ENCODE measurements around the gene CLASP1. TPM values are rescaled to one million over a fixed set of nuclear protein-coding genes. Genes with fewer than 3 reads are reported as not detected.

CLASP1 gene
- total RNA-seq, 1 experiment from 2014 or later, result 45.9 TPM

DNA sequence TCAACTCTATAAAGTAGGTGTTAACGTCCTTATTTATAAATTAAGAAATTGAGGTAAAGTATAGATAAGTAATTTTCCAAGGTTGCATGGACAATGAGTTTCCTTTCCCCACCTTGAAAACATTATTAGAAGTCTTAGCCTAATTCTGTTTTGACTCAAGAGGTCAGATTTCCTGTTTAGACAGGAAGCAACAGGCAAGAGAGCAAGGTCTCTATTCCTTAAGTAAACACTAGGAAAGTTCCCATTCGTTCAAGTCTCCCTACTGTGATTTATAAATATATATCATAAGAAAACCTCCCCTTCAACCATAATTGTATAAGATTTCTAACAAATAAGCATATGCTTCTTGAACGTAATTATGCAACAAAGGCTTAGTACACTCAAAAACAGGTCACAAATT is 40.3 kb downstream of the CLASP1 start:
- Mint-ChIP-seq H3K27me3 (ENCODE audit: low read depth) (no peaks in the 10 kb centered on the region), H3K4me1 (peaks cover 3 to 9% of the 10 kb centered on the region in 2 experiments), H3K9me3 (no peaks in the 10 kb centered on the region), H3K4me3 (no peak overlapping the region), H3K27ac (no peak overlapping the region), H3K36me3 (ENCODE audit: insufficient read depth in 1 of 3, low read depth in 3 of 3) (peaks cover 2 to 20% (median 12%) of the 10 kb centered on the region in 3 experiments; a peak in 6 of 7 replicates)
- H3T11ph ChIP-seq (ENCODE audit: low read length), result no peak overlapping the region
- no peaks in the 10 kb centered on the region for H3K27me3 ChIP-seq (ENCODE audit: insufficient read depth, low read length)
- H2BK12ac ChIP-seq (ENCODE audit: insufficient read length, low read depth, low read length), result no peak overlapping the region
- no peak for DNase-seq
- no peak overlapping the region for H3K56ac ChIP-seq (ENCODE audit: insufficient read length, low read depth, low read length)
- no peak overlapping the region for H2BK120ac ChIP-seq (ENCODE audit: low read depth, low read length, poor library complexity, severe bottlenecking)
- H4K20me1 ChIP-seq (ENCODE audit: control insufficient read depth, insufficient read depth, insufficient read length), result no peaks in the 10 kb centered on the region
- no peaks in the 10 kb centered on the region for H3K9me3 ChIP-seq (ENCODE audit: control insufficient read depth, low read depth, low read length)
- no peak for TF ChIP-seq CTCF (conservative IDR thresholded peaks at IDR 0.05)
- H3K14ac ChIP-seq (ENCODE audit: insufficient read depth, low read length), result no peak overlapping the region
- no peak overlapping the region for H4K91ac ChIP-seq (ENCODE audit: insufficient read length, low read depth, low read length)
- H2BK5ac ChIP-seq (ENCODE audit: insufficient read length, low read length), result no peak overlapping the region
- no peak overlapping the region for H3K9ac ChIP-seq (ENCODE audit: extremely low read depth, insufficient read length, low read length)
- no peak overlapping the region for H3K18ac ChIP-seq (ENCODE audit: insufficient read length, low read depth, low read length)
- no peaks in the 10 kb centered on the region for H3K23me2 ChIP-seq (ENCODE audit: insufficient read length, low read depth, low read length, poor library complexity, severe bottlenecking)
- H3K23ac ChIP-seq (ENCODE audit: insufficient read length, low read depth, low read length), result no peak overlapping the region
- no peak overlapping the region for H2AK5ac ChIP-seq (ENCODE audit: insufficient read length, low read length)
- H3K4ac ChIP-seq (ENCODE audit: low read depth, low read length), result no peak overlapping the region
- no peak overlapping the region for H3K27ac ChIP-seq (ENCODE audit: insufficient read length, low read depth, low read length)
- WGBS (ENCODE audit: extremely low coverage, insufficient read length, low lambda C conversion rate), result no CpG with 5 or more reads among the region's 3 CpGs
- H2BK15ac ChIP-seq (ENCODE audit: low read depth, low read length), result no peak overlapping the region
- H3K4me1 ChIP-seq (ENCODE audit: insufficient read depth, low read length), result no peaks in the 10 kb centered on the region
- peaks cover 8% of the 10 kb centered on the region for H3K79me1 ChIP-seq (ENCODE audit: insufficient read depth, low read depth, low read length, poor library complexity, severe bottlenecking)
- H4K8ac ChIP-seq (replicated peaks; ENCODE audit: insufficient read length, low read depth, low read length), result no peak overlapping the region
- H4K5ac ChIP-seq (ENCODE audit: insufficient read length, low read depth, low read length), result no peak overlapping the region
- no peak overlapping the region for H2BK20ac ChIP-seq (ENCODE audit: low read depth, low read length, poor library complexity, severe bottlenecking)
- H3K79me2 ChIP-seq (ENCODE audit: insufficient read depth, low read length), result peaks cover 7% of the 10 kb centered on the region; the same call in 1 of the 2 replicates
- H3K4me2 ChIP-seq (ENCODE audit: insufficient read depth, insufficient read length, low read length), result no peak overlapping the region
- no peak overlapping the region for H2AFZ ChIP-seq (ENCODE audit: low read length)

Measured in H9 (cell line).